Measurements from ENCODE around the gene GNA12. TPM values are rescaled to one million over a fixed set of nuclear protein-coding genes. Genes with fewer than 3 reads are reported as not detected.

Gene GNA12
- total and polyA plus RNA-seq, 10 of the 15 experiments (the other 5 are each of a cell fraction or from before 2014, with no cell fraction given) = 1.9 to 51.8 (median 12.6) TPM

DNA sequence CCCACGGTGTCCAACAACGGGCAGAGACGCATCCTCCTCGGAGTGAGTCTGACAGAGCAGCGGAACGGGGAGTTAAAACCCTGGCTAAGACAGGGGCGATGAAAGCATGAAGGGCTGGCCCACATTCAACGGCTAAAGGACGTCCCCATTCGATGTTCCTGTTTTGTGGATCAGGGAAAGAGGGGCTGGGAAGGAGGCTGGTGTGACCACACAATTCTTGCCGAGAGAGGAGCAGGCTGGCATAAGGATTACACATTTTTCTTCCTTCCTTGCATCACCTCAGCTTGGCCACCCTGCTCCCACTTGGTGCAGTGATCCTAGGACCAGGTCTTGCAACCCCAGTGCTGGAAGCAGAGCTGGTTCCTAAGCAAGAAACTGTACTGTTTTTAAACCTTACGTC lies 67.7 kb downstream of the GNA12 start:
- H3K36me3 ChIP-seq (ENCODE audit: control insufficient read depth in 2 of 2, insufficient read depth in 2 of 2, low read length in 1 of 2) = peaks cover 0 to under 1% of the 10 kb centered on the region in 2 experiments; a peak in 2 of 4 replicates
- H3K27me3 ChIP-seq (replicated peaks in 1 of 2; ENCODE audit: control insufficient read depth in 2 of 2, insufficient read depth in 2 of 2, low read length in 1 of 2) = no peaks in the 10 kb centered on the region
- H3K27ac ChIP-seq (ENCODE audit: control insufficient read depth, insufficient read depth) = no peak overlapping the region
- RAD21 ChIA-PET (ENCODE audit: unreplicated experiment) = no interaction called here
- H2AFZ ChIP-seq (ENCODE audit: control insufficient read depth, low read depth, low read length) = no peak overlapping the region
- BruUV-seq (replicated peaks) = no TSS peak
- intact Hi-C loops (cut with micrococcal nuclease; ENCODE audit: unreplicated experiment) = no loop called here
- POLR2A ChIA-PET = interaction anchor here (0.5 to 0.9 kb wide), 2 partner anchors 18 to 67 kb away, joined by 3 to 4 read pairs; no protein-coding TSS in a partner anchor
- peaks cover 10% of the 10 kb centered on the region for H3K4me1 ChIP-seq (ENCODE audit: control insufficient read depth, insufficient read depth, low read length)
- no peaks in the 10 kb centered on the region for H4K20me1 ChIP-seq (ENCODE audit: control insufficient read depth, insufficient read depth)
- SMC1A ChIA-PET (ENCODE audit: uncharacterized antibody, unreplicated experiment) = interaction anchor here (0.6 to 1.4 kb wide), 3 partner anchors 8 to 66 kb away, joined by 3 to 4 read pairs (median 4); no protein-coding TSS in a partner anchor
- in situ Hi-C loops (cut with MboI) = no loop called here
- no peak overlapping the region for H3K9ac ChIP-seq (ENCODE audit: control insufficient read depth, insufficient read depth, low read length)
- ATAC-seq (no peak), DNase-seq (ENCODE audit: low read depth, low spot score) (no peak), FAIRE-seq (no peak)
- H3K4me2 ChIP-seq (ENCODE audit: control insufficient read depth, insufficient read depth) = no peak overlapping the region
- no peaks in the 10 kb centered on the region for H3K79me2 ChIP-seq (ENCODE audit: control insufficient read depth, insufficient read depth, low read length)
- no peaks in the 10 kb centered on the region; the same call in 2 of the 3 replicates for H3K9me3 ChIP-seq (replicated peaks; ENCODE audit: control insufficient read depth, insufficient read depth, low read length)
- CTCF ChIA-PET = interaction anchor here (0.8 kb wide), 1 partner anchor 9 kb away, joined by 3 read pairs; no protein-coding TSS in a partner anchor
- over 99% methylated on average over 12 of the region's 12 CpGs for WGBS (ENCODE audit: insufficient coverage, insufficient replicate concordance, low lambda C conversion rate, missing lambda C conversion rate)
- H3K4me3 ChIP-seq = no peak overlapping the region
- TF ChIP-seq TARDBP (IDR thresholded peaks at IDR 0.05; ENCODE audit: borderline replicate concordance) (no peak), MTA3 (IDR thresholded peaks at IDR 0.05; ENCODE audit: borderline replicate concordance, low read length) (no peak), MEF2B (IDR thresholded peaks at IDR 0.05; ENCODE audit: partially characterized antibody, poor library complexity, severe bottlenecking) (no peak), FOS (IDR thresholded peaks at IDR 0.05; ENCODE audit: borderline replicate concordance, extremely low read depth, insufficient read length) (no peak), GABPA (IDR thresholded peaks at IDR 0.05; ENCODE audit: low read depth) (no peak), ESRRA (IDR thresholded peaks at IDR 0.05; ENCODE audit: low read length) (no peak), JUNB (IDR thresholded peaks at IDR 0.05) (no peak), SMC3 (IDR thresholded peaks at IDR 0.05; ENCODE audit: borderline replicate concordance, low read length) (no peak), CBFB (IDR thresholded peaks at IDR 0.05; ENCODE audit: low read depth) (no peak), EZH2 (IDR thresholded peaks at IDR 0.05; ENCODE audit: borderline replicate concordance, control insufficient read depth, low read depth, low read length) (no peak), NFXL1 (IDR thresholded peaks at IDR 0.05; ENCODE audit: borderline replicate concordance) (no peak)
- TF ChIP-seq, protein P1, sequence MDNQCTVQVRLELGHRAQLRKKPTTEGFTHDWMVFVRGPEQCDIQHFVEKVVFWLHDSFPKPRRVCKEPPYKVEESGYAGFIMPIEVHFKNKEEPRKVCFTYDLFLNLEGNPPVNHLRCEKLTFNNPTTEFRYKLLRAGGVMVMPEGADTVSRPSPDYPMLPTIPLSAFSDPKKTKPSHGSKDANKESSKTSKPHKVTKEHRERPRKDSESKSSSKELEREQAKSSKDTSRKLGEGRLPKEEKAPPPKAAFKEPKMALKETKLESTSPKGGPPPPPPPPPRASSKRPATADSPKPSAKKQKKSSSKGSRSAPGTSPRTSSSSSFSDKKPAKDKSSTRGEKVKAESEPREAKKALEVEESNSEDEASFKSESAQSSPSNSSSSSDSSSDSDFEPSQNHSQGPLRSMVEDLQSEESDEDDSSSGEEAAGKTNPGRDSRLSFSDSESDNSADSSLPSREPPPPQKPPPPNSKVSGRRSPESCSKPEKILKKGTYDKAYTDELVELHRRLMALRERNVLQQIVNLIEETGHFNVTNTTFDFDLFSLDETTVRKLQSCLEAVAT (IDR thresholded peaks at IDR 0.05) = no peak
- TF ChIP-seq, protein P2, sequence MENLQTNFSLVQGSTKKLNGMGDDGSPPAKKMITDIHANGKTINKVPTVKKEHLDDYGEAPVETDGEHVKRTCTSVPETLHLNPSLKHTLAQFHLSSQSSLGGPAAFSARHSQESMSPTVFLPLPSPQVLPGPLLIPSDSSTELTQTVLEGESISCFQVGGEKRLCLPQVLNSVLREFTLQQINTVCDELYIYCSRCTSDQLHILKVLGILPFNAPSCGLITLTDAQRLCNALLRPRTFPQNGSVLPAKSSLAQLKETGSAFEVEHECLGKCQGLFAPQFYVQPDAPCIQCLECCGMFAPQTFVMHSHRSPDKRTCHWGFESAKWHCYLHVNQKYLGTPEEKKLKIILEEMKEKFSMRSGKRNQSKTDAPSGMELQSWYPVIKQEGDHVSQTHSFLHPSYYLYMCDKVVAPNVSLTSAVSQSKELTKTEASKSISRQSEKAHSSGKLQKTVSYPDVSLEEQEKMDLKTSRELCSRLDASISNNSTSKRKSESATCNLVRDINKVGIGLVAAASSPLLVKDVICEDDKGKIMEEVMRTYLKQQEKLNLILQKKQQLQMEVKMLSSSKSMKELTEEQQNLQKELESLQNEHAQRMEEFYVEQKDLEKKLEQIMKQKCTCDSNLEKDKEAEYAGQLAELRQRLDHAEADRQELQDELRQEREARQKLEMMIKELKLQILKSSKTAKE (IDR thresholded peaks at IDR 0.05; ENCODE audit: low read depth, poor library complexity, severe bottlenecking) = no peak
- TF ChIP-seq, protein P3, sequence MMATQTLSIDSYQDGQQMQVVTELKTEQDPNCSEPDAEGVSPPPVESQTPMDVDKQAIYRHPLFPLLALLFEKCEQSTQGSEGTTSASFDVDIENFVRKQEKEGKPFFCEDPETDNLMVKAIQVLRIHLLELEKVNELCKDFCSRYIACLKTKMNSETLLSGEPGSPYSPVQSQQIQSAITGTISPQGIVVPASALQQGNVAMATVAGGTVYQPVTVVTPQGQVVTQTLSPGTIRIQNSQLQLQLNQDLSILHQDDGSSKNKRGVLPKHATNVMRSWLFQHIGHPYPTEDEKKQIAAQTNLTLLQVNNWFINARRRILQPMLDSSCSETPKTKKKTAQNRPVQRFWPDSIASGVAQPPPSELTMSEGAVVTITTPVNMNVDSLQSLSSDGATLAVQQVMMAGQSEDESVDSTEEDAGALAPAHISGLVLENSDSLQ (IDR thresholded peaks at IDR 0.05) = no peak
- TF ChIP-seq, protein P4, sequence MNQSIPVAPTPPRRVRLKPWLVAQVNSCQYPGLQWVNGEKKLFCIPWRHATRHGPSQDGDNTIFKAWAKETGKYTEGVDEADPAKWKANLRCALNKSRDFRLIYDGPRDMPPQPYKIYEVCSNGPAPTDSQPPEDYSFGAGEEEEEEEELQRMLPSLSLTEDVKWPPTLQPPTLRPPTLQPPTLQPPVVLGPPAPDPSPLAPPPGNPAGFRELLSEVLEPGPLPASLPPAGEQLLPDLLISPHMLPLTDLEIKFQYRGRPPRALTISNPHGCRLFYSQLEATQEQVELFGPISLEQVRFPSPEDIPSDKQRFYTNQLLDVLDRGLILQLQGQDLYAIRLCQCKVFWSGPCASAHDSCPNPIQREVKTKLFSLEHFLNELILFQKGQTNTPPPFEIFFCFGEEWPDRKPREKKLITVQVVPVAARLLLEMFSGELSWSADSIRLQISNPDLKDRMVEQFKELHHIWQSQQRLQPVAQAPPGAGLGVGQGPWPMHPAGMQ (IDR thresholded peaks at IDR 0.05; ENCODE audit: borderline replicate concordance) = no peak
